HL-60 (cell line): ENCODE measurements around the gene ALMS1.

Experiments used
- GABPA ChIP-seq: IDR thresholded peaks from 2 replicates; pipeline ENCODE4 v1.6.1; 2012; ENCODE audit warnings: low read depth
- POLR2AphosphoS5 ChIP-seq: IDR thresholded peaks from 2 replicates; pipeline ENCODE4 v1.6.1; 2012; ENCODE audit warnings: low read depth
- SPI1 ChIP-seq: IDR thresholded peaks from 2 replicates; pipeline ENCODE4 v1.6.1; 2012; ENCODE audit warnings: low read depth, mild to moderate bottlenecking, borderline replicate concordance
- TF ChIP-seq, protein P1 (sequence below): IDR thresholded peaks from one replicate; pipeline ENCODE4 v1.5.1; 2011; ENCODE audit warnings: low read length, control low read depth, inconsistent platforms; ENCODE audit not compliant: insufficient read depth
- TF ChIP-seq, protein P2 (sequence below): IDR thresholded peaks from 2 replicates; pipeline ENCODE4 v1.6.1; 2012; ENCODE audit warnings: low read depth; ENCODE audit not compliant: insufficient replicate concordance

GRCh38 chr2:73468376-73468775, 82.7 kb downstream of the ALMS1 start:
- TF ChIP-seq, protein P1, sequence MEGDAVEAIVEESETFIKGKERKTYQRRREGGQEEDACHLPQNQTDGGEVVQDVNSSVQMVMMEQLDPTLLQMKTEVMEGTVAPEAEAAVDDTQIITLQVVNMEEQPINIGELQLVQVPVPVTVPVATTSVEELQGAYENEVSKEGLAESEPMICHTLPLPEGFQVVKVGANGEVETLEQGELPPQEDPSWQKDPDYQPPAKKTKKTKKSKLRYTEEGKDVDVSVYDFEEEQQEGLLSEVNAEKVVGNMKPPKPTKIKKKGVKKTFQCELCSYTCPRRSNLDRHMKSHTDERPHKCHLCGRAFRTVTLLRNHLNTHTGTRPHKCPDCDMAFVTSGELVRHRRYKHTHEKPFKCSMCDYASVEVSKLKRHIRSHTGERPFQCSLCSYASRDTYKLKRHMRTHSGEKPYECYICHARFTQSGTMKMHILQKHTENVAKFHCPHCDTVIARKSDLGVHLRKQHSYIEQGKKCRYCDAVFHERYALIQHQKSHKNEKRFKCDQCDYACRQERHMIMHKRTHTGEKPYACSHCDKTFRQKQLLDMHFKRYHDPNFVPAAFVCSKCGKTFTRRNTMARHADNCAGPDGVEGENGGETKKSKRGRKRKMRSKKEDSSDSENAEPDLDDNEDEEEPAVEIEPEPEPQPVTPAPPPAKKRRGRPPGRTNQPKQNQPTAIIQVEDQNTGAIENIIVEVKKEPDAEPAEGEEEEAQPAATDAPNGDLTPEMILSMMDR, result no peak
- TF ChIP-seq, protein P2, sequence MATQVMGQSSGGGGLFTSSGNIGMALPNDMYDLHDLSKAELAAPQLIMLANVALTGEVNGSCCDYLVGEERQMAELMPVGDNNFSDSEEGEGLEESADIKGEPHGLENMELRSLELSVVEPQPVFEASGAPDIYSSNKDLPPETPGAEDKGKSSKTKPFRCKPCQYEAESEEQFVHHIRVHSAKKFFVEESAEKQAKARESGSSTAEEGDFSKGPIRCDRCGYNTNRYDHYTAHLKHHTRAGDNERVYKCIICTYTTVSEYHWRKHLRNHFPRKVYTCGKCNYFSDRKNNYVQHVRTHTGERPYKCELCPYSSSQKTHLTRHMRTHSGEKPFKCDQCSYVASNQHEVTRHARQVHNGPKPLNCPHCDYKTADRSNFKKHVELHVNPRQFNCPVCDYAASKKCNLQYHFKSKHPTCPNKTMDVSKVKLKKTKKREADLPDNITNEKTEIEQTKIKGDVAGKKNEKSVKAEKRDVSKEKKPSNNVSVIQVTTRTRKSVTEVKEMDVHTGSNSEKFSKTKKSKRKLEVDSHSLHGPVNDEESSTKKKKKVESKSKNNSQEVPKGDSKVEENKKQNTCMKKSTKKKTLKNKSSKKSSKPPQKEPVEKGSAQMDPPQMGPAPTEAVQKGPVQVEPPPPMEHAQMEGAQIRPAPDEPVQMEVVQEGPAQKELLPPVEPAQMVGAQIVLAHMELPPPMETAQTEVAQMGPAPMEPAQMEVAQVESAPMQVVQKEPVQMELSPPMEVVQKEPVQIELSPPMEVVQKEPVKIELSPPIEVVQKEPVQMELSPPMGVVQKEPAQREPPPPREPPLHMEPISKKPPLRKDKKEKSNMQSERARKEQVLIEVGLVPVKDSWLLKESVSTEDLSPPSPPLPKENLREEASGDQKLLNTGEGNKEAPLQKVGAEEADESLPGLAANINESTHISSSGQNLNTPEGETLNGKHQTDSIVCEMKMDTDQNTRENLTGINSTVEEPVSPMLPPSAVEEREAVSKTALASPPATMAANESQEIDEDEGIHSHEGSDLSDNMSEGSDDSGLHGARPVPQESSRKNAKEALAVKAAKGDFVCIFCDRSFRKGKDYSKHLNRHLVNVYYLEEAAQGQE, result no peak
- TF ChIP-seq GABPA (no peak), POLR2AphosphoS5 (no peak), SPI1 (no peak)
